HepG2 (cell line): ENCODE measurements around the gene SPAG9. TPM values are rescaled to one million over a fixed set of nuclear protein-coding genes. Genes with fewer than 3 reads are reported as not detected.

Source experiments
- ATAC-seq: fragments of 200-7000 bp; cut with Tn5 transposase; 3 replicates; pipeline ENCODE4 v1.9.1; 2020; ENCODE audit warnings: mild to moderate bottlenecking, moderate library complexity
- BruUV-seq: library from RNA; stranded (reverse); fragments of 400-500 nt; replicated peaks from 2 replicates; lab custom pipeline; 2021; lab: Mats Ljungman, UMichigan
- CTCF ChIA-PET: fragments of 300-600 bp; formaldehyde crosslinking; extraction: SDS; loops from one replicate; lab custom pipeline; 2021; ENCODE audit warnings: low total read pairs, inconsistent platforms, low intra/inter-chr PET ratio; lab: Yijun Ruan, JAX
- POLR2A ChIA-PET: fragments of 350-600 bp; sonication (Branson Sonifier 250); formaldehyde crosslinking; loops from one replicate; lab custom pipeline; 2020; ENCODE audit warnings: antibody characterized with exemption, inconsistent platforms; lab: Yijun Ruan, JAX
- DNase-seq: peaks from one replicate; pipeline ENCODE4 v3.0.0-alpha.2; 2015; ENCODE audit warnings: low spot score
- FAIRE-seq: peaks from 3 replicates; lab custom pipeline; 2011; peaks lifted over from hg19 to GRCh38; lab: Jason Lieb, UNC
- H2AFZ ChIP-seq: one replicate; pipeline ENCODE4 v1.6.1; 2011; ENCODE audit warnings: low read length, inconsistent platforms
- H3K27ac ChIP-seq: fragments of 300-600 bp; 3 replicates; pipeline ENCODE4 v1.8.0; 2011; ENCODE audit warnings: mixed run types, mild to moderate bottlenecking, mixed read lengths, low read length, inconsistent platforms; ENCODE audit not compliant: insufficient read depth; ENCODE audit errors: extremely low read length
- H3K27me3 ChIP-seq, 2 experiments: fragments of 200-600 bp in 1 of 2; 2 replicates in 1 of 2; 3 replicates in 1 of 2; pipeline versions ENCODE4 v1.6.0 to v1.8.0; 2011; ENCODE audit warnings: low read length in 2 of 2, mild to moderate bottlenecking in 2 of 2, moderate library complexity in 2 of 2, inconsistent platforms in 1 of 2; ENCODE audit not compliant: insufficient read depth in 2 of 2, control insufficient read depth in 1 of 2
- H3K36me3 ChIP-seq, 2 experiments: fragments of 200-600 bp in 1 of 2; replicated peaks in 1 of 2; 2 replicates in 1 of 2; 3 replicates in 1 of 2; pipeline versions ENCODE4 v1.5.1 to v1.8.0; 2011; ENCODE audit warnings: low read length in 2 of 2, inconsistent platforms in 1 of 2; ENCODE audit not compliant: insufficient read depth in 2 of 2, control insufficient read depth in 1 of 2
- H3K4me1 ChIP-seq: 2 replicates; pipeline ENCODE4 v1.5.1; 2012; ENCODE audit warnings: low read length, inconsistent platforms; ENCODE audit not compliant: insufficient read depth
- H3K4me2 ChIP-seq: 2 replicates; pipeline ENCODE4 v1.6.0; 2011; ENCODE audit warnings: low read depth, low read length, inconsistent platforms
- H3K4me3 ChIP-seq, 3 experiments: fragments of 200-600 bp in 1 of 3; sonication (generic), shearing (Covaris generic) in 1 of 3; replicated peaks in 1 of 3; 2 replicates each; pipeline ENCODE4 v1.5.1; 2011 to 2016; ENCODE audit warnings: low read length in 3 of 3, inconsistent platforms in 2 of 3, low read depth in 2 of 3, mild to moderate bottlenecking in 2 of 3, control low read depth in 1 of 3, mixed read lengths in 1 of 3; ENCODE audit not compliant: insufficient read depth in 1 of 3
- H3K79me2 ChIP-seq: one replicate; pipeline ENCODE4 v1.6.1; 2011; ENCODE audit warnings: low read length, inconsistent platforms; ENCODE audit not compliant: insufficient read depth
- H3K9ac ChIP-seq: 2 replicates; pipeline ENCODE4 v1.6.0; 2011; ENCODE audit warnings: mild to moderate bottlenecking, low read depth, low read length, inconsistent platforms; ENCODE audit not compliant: insufficient read depth
- H3K9me3 ChIP-seq: 2 replicates; pipeline ENCODE4 v1.5.1; 2012; ENCODE audit warnings: mild to moderate bottlenecking, low read length
- H4K20me1 ChIP-seq: 2 replicates; pipeline ENCODE4 v1.6.0; 2011; ENCODE audit warnings: inconsistent platforms, mild to moderate bottlenecking, low read length, moderate library complexity; ENCODE audit not compliant: insufficient read depth
- ETV5 ChIP-seq: IDR thresholded peaks from 2 replicates; pipeline ENCODE4 v1.6.1; 2018; ENCODE audit warnings: missing biosample characterization, missing genetic modification reagents, inconsistent platforms, borderline replicate concordance
- HNF4A ChIP-seq: sonication (generic); formaldehyde crosslinking; IDR thresholded peaks from 2 replicates; pipeline ENCODE4 v1.4.0; 2020; ENCODE audit warnings: missing genetic modification reagents
- RFX5 ChIP-seq: IDR thresholded peaks from 2 replicates; pipeline ENCODE4 v1.6.1; 2011; ENCODE audit warnings: low read depth, low read length, improper control_type of control experiment
- SP4 ChIP-seq: sonication (generic); formaldehyde crosslinking; IDR thresholded peaks from 2 replicates; pipeline ENCODE4 v1.8.1; 2023; ENCODE audit warnings: mild to moderate bottlenecking, missing genetic modification reagents
- TRIM22 ChIP-seq: fragments of 450-650 bp; IDR thresholded peaks from 2 replicates; pipeline ENCODE4 v1.6.1; 2017
- ZMYM3 ChIP-seq: sonication (generic); formaldehyde crosslinking; IDR thresholded peaks from 2 replicates; pipeline ENCODE4 v1.5.1; 2020; ENCODE audit warnings: mild to moderate bottlenecking, missing genetic modification reagents
- ZNF30 ChIP-seq: sonication (generic); formaldehyde crosslinking; IDR thresholded peaks from 2 replicates; pipeline ENCODE4 v1.5.0; 2020; ENCODE audit warnings: mild to moderate bottlenecking, missing genetic modification reagents
- ZNF687 ChIP-seq: sonication (generic); formaldehyde crosslinking; IDR thresholded peaks from 2 replicates; pipeline ENCODE4 v1.5.1; 2020; ENCODE audit warnings: mild to moderate bottlenecking, missing genetic modification reagents, moderate library complexity
- ZNF768 ChIP-seq: sonication (generic); formaldehyde crosslinking; IDR thresholded peaks from 2 replicates; pipeline ENCODE4 v1.4.0; 2020; ENCODE audit warnings: missing genetic modification reagents
- whole genome bisulfite sequencing: methylation state at CpG from one replicate; pipeline ENCODE4 v1.1.6; 2017; ENCODE audit warnings: low lambda C conversion rate; 5-methylcytosine and 5-hydroxymethylcytosine counted together
- in situ Hi-C: cut with HindIII; loops from 2 replicates; pipeline ENCODE4 v1.10.0; 2017; ENCODE audit warnings: low pct_unique_long_range_greater_than_20kb; ENCODE audit not compliant: extremely low pct_ligation_motif_present
- intact Hi-C: fragments of 100-400 bp; cut with micrococcal nuclease; formaldehyde crosslinking; loops from one replicate; pipeline ENCODE4 v1.10.0; 2022; ENCODE audit not compliant: unreplicated experiment
- polyA plus RNA-seq, 8 experiments: library from polyadenylated mRNA; depleted of rRNA in 3 of 8; stranded (reverse) in 7 of 8; unstranded in 1 of 8; fragments of >200 nt; fragmentation: Illumina TruSeq in 4 of 8; extraction: Trizol in 4 of 8; gene quantifications; 2 replicates each; pipeline versions ENCODE4 v1.2.1 to v1.2.3, GENCODE V29; 2011 to 2016; ENCODE audit warnings: low read depth in 4 of 8, missing spikeins in 1 of 8, mixed read lengths in 1 of 8; ENCODE audit not compliant: insufficient read depth in 1 of 8
- total RNA-seq, 5 experiments: library from RNA; depleted of rRNA; stranded (reverse); fragments of >200 nt; fragmentation: Illumina TruSeq; extraction: Trizol; gene quantifications; 2 replicates each; pipeline ENCODE4 v1.2.3, GENCODE V29; 2016; ENCODE audit warnings: low read depth in 1 of 5

The SPAG9 gene
- total and polyA plus RNA-seq, 2 of the 13 experiments (the other 11 are each of a cell fraction or from before 2014, with no cell fraction given), result 43.2 to 78.6 TPM

DNA sequence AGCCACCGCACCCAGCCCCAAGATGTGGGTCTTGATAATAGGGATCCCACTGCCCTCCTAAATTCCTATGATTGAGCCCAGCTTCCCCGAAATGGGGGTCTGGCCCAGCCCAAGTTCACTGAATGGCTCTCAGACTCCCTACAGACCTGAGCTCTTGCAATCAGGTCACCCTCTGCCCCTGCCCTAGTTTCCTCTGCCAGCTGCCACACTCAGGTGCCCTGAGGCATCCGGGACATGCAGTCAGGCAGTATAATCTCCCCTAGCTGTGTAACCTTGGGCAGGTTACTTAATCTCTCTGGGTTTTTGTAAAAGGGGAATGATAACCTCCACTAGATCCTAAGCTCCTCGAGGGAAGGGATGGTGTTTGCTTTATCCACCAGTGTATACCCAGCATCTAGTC lies 193.4 kb downstream of the SPAG9 start:
- FAIRE-seq (no peak), ATAC-seq (no peak), DNase-seq (no peak)
- in situ Hi-C loops (no loop called here), intact Hi-C loops (no loop called here)
- no peak overlapping the region for H3K4me3 ChIP-seq
- no peak overlapping the region for H3K4me2 ChIP-seq
- no peaks in the 10 kb centered on the region for H4K20me1 ChIP-seq
- CTCF ChIA-PET, result no interaction called here
- no peak overlapping the region for H3K9ac ChIP-seq
- H3K79me2 ChIP-seq, result no peaks in the 10 kb centered on the region
- POLR2A ChIA-PET, result interaction anchor here (0.7 to 1.8 kb wide), 5 partner anchors 9 to 61 kb away, joined by 3 to 7 read pairs (median 3); partner anchors contain the start of gene TOB1
- BruUV-seq, result no TSS peak
- H3K4me1 ChIP-seq, result peaks cover 63% of the 10 kb centered on the region
- H3K36me3 ChIP-seq, result no peaks in the 10 kb centered on the region
- H3K27me3 ChIP-seq, result peaks cover 1 to 13% of the 10 kb centered on the region in 2 experiments; a peak in 2 of 5 replicates
- WGBS, result 52% methylated on average over 4 of the region's 4 CpGs
- H2AFZ ChIP-seq, result no peak overlapping the region
- H3K27ac ChIP-seq, result no peak overlapping the region
- no peak for TF ChIP-seq ZNF30 (CRISPR knock-in tag)
- 0 out of 2 replicates have a peak, but pooled peaks have one; percentile 0 for TF ChIP-seq SP4 (CRISPR knock-in tag)
- no peaks in the 10 kb centered on the region for H3K9me3 ChIP-seq

DNA sequence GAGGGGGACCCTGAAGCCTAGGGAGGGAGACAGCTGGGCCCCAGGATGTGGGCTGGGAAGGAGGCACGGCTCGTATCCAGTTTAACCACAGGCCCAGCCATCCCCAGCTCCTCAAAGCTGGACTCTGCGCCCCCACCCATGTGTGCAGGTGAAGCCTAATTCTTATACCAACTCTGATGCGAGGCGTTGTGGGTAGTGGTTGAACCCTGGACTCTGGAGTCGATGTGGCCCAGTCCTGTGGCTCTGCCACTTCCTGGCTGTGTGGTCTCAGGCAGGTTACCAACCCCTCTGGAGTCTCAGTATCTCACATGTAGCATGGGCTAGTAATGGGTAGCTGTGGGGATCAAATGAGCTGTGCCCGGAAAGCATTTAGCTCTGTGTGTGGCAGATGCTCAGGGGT lies 194.1 kb downstream of the SPAG9 start:
- Histone ChIP-seq H4K20me1 (no peaks in the 10 kb centered on the region), H3K4me3 (no peak overlapping the region), H3K4me1 (peaks cover 63% of the 10 kb centered on the region), H3K27me3 (peaks cover 1 to 13% of the 10 kb centered on the region in 2 experiments; a peak in 2 of 5 replicates), H3K36me3 (no peaks in the 10 kb centered on the region), H3K9me3 (no peaks in the 10 kb centered on the region), H3K9ac (no peak overlapping the region), H3K4me2 (no peak overlapping the region), H3K27ac (no peak overlapping the region), H3K79me2 (no peaks in the 10 kb centered on the region), H2AFZ (no peak overlapping the region)
- CTCF ChIA-PET, result no interaction called here
- 36% methylated on average over 5 of the region's 7 CpGs for WGBS
- TF ChIP-seq ZMYM3 (CRISPR knock-in tag) (peak; percentile 59; the same call in 1 of the 2 replicates), ZNF687 (CRISPR knock-in tag) (peak; percentile 20; the same call in 1 of the 2 replicates), ETV5 (CRISPR knock-in tag) (peak; percentile 36), HNF4A (CRISPR knock-in tag) (peak; percentile 44), SP4 (CRISPR knock-in tag) (no peak), RFX5 (no peak), ZNF768 (CRISPR knock-in tag) (peak; percentile 94), TRIM22 (no peak)
- ATAC-seq (no peak), FAIRE-seq (no peak), DNase-seq (no peak)
- intact Hi-C loops, result no loop called here
- BruUV-seq, result no TSS peak
- POLR2A ChIA-PET, result interaction anchor here (1.1 to 1.8 kb wide), 4 partner anchors 10 to 18 kb away, joined by 3 to 7 read pairs (median 4); no protein-coding TSS in a partner anchor
- in situ Hi-C loops, result no loop called here
